IPS-20b (cell line): ENCODE results near the gene PROSER3.

Experiments used
- H3K27ac ChIP-seq: one replicate; pipeline ENCODE4 v1.5.1; 2013; ENCODE audit warnings: low read length
- H3K27me3 ChIP-seq: 2 replicates; pipeline ENCODE4 v1.6.1; 2013; ENCODE audit warnings: mild to moderate bottlenecking, low read length, inconsistent platforms; ENCODE audit not compliant: insufficient read depth
- H3K36me3 ChIP-seq: 2 replicates; pipeline ENCODE4 v1.6.1; 2013; ENCODE audit warnings: low read depth, mild to moderate bottlenecking, inconsistent platforms, low read length, moderate library complexity; ENCODE audit not compliant: insufficient read depth
- H3K4me1 ChIP-seq: 2 replicates; pipeline ENCODE4 v1.6.1; 2013; ENCODE audit warnings: mild to moderate bottlenecking, control low read depth, inconsistent platforms, low read length, moderate library complexity; ENCODE audit not compliant: insufficient read depth
- H3K4me3 ChIP-seq: 2 replicates; pipeline ENCODE4 v1.5.1; 2013; ENCODE audit warnings: mild to moderate bottlenecking, low read length, inconsistent platforms
- H3K9ac ChIP-seq: 2 replicates; pipeline ENCODE4 v1.6.1; 2013; ENCODE audit warnings: low read depth, mild to moderate bottlenecking, inconsistent platforms, low read length, moderate library complexity
- H3K9me3 ChIP-seq: 2 replicates; pipeline ENCODE4 v1.6.1; 2013; ENCODE audit warnings: mild to moderate bottlenecking, low read depth, low read length, inconsistent platforms; ENCODE audit not compliant: insufficient read depth

PROSER3 gene

DNA sequence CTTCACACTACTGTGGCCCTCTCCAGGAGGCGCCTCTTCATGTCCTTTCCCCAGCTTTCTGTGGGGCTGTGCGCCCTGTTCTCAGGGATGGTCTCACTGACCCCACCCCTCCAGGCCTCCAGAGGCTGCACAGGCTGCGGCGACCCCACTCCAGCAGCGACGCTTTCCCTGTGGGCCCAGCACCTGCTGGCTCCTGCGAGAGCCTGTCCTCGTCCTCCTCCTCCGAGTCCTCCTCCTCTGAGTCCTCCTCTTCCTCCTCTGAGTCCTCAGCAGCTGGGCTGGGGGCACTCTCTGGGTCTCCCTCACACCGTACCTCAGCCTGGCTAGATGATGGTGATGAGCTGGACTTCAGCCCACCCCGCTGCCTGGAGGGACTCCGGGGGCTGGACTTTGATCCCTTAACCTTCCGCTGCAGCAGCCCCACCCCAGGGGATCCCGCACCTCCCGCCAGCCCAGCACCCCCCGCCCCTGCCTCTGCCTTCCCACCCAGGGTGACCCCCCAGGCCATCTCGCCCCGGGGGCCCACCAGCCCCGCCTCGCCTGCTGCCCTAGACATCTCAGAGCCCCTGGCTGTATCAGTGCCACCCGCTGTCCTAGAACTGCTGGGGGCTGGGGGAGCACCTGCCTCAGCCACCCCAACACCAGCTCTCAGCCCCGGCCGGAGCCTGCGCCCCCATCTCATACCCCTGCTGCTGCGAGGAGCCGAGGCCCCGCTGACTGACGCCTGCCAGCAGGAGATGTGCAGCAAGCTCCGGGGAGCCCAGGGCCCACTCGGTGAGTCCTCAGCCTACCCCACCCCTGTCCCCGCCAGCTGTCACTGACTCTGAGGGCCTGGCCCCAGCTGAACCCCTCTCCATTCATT is 28.6 kb downstream of the PROSER3 start:
- Histone ChIP-seq H3K9ac (no peak overlapping the region), H3K27me3 (peaks cover 8% of the 10 kb centered on the region)

DNA sequence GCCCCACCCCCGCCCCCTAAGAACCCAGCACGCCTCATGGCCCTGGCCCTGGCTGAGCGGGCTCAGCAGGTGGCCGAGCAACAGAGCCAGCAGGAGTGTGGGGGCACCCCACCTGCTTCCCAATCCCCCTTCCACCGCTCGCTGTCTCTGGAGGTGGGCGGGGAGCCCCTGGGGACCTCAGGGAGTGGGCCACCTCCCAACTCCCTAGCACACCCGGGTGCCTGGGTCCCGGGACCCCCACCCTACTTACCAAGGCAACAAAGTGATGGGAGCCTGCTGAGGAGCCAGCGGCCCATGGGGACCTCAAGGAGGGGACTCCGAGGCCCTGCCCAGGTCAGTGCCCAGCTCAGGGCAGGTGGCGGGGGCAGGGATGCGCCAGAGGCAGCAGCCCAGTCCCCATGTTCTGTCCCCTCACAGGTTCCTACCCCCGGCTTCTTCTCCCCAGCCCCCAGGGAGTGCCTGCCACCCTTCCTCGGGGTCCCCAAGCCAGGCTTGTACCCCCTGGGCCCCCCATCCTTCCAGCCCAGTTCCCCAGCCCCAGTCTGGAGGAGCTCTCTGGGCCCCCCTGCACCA is 29.3 kb downstream of the PROSER3 start:
- H3K27ac ChIP-seq = no peak overlapping the region
- no peaks in the 10 kb centered on the region for H3K4me1 ChIP-seq
- H3K36me3 ChIP-seq = no peaks in the 10 kb centered on the region
- H3K4me3 ChIP-seq = no peak overlapping the region
- H3K9me3 ChIP-seq = no peaks in the 10 kb centered on the region
- H3K27me3 ChIP-seq = peaks cover 8% of the 10 kb centered on the region
- H3K9ac ChIP-seq = no peak overlapping the region

More for the DNA sequence above, 28.6 kb downstream of the PROSER3 start:
- Histone ChIP-seq H3K4me3 (no peak overlapping the region), H3K27ac (no peak overlapping the region), H3K36me3 (no peaks in the 10 kb centered on the region), H3K9me3 (no peaks in the 10 kb centered on the region), H3K4me1 (no peaks in the 10 kb centered on the region)

DNA sequence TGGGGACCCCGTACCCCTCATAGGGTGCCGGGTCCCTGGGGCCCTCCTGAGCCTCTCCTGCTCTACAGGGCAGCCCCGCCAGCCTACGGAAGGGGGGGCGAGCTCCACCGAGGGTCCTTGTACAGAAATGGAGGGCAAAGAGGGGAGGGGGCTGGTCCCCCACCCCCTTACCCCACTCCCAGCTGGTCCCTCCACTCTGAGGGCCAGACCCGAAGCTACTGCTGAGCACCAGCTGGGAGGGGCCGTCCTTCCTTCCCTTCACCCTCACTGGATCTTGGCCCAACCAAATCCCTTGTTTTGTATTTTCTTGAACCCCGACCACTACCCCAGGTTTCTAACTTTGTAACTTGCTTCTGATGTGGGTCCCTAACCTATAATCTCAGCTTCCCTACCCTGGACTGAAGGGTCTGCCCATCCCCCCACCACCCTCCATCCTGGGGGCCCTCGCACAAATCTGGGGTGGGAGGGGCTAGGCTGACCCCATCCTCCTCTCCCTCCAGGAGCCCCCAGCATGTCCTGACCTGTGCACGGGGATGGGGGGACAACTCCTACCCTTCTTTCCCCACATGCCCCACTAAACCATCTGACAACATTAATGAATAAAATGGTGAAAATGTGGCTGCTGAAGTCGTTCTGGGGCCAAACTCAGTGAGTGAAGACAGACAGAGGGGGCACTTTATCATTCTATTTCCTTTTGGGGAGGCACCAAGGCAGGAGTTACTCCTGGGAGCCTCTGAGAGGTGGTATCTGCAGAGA is 30.4 kb downstream of the PROSER3 start:
- peaks cover 8% of the 10 kb centered on the region for H3K27me3 ChIP-seq
- H3K9me3 ChIP-seq = no peaks in the 10 kb centered on the region
- no peak overlapping the region for H3K4me3 ChIP-seq
- no peaks in the 10 kb centered on the region for H3K36me3 ChIP-seq
- H3K27ac ChIP-seq = no peak overlapping the region
- no peak overlapping the region for H3K9ac ChIP-seq
- H3K4me1 ChIP-seq = no peaks in the 10 kb centered on the region

DNA sequence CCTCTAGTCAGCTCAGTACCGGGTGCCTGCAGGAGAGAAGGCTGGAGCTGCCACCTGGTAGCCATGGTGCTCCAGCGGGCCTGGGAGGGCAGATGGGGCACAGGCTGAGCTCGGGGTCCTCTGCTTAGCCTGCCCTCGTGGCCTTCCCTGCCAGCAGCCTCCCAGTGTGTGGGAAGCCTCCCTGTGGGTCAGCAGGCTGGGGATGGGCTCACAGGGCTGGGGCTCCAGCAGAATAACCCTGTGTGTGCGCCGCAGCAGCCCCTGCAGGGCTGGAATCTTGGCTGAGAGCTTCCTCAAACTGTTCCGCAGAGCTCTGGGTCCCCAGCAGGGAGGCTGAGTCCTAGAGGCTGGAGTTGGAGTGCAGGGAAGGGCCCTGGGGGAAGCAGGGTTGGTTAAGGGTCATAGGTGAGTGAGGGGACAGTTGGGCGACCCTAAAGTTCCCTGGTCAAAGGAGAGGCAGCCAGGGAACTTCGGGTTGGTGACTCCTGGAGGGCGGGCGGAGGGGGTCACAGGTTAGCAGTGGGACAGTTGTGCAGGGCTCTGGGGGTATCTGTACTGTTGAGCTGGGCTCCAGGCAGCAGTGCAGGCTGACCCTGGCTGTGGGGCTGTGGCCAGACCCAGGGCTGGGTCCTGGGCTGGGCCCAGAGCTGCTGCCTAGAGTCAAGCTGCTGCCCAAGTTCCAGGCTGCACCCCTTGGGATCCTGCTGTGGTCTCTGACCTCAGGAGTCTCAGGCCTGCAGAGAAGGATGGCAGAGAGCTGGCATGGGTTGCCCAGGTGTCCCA is 31.4 kb downstream of the PROSER3 start:
- Histone ChIP-seq H3K27ac (no peak overlapping the region), H3K27me3 (peaks cover 8% of the 10 kb centered on the region), H3K4me3 (no peak overlapping the region), H3K9ac (no peak overlapping the region), H3K36me3 (no peaks in the 10 kb centered on the region), H3K4me1 (no peaks in the 10 kb centered on the region), H3K9me3 (no peaks in the 10 kb centered on the region)

DNA sequence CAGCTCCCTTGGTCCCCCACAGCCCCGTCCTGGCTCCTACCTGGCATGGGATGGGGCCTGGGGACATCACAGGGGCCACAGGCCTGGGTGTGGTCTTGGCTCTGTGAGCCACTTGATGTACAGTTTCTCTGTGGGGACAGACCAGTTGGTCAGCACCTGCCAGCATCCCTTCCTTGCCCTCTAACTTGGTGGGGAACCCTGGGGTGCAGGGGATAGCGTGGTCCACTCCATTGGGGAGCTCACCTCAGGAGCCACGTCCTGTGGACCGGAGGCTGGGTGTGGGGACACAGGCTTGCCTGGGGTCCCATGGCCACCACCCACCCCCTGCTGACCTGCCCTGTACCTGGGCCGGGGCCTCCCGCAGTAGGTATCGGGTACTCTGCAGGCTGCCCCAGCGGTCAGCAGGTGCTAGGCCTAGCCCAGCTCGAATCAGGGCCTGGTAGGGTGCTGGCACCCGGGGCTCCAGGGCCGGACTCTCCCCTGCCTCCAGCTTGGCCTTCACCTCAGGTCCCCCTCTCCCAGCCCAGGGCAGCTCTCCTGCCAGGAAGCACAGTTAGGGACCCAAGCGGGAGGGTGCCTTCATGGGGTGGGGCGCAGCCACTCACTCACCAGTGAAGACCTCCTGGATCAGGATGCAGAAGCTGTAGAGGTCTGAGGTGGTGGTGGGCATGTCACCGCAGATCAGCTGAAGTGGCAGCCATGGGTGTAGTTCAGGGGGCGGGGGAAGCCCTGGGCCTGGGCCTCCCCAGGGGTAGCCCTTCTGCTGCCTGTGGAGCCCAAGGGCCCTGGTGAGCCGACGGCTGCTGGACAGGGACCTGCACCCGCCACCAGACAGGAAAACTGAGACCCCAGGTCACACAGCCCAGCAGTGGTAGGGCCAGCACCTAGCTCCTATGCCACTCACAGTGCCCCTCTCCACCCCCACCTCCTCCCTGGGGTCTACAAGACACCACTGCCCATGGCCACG is 32.3 kb downstream of the PROSER3 start:
- H3K27ac ChIP-seq = no peak overlapping the region
- H3K4me3 ChIP-seq = no peak overlapping the region
- no peaks in the 10 kb centered on the region for H3K9me3 ChIP-seq
- peaks cover 10% of the 10 kb centered on the region for H3K27me3 ChIP-seq
- no peaks in the 10 kb centered on the region for H3K36me3 ChIP-seq
- no peaks in the 10 kb centered on the region for H3K4me1 ChIP-seq
- no peak overlapping the region for H3K9ac ChIP-seq

DNA sequence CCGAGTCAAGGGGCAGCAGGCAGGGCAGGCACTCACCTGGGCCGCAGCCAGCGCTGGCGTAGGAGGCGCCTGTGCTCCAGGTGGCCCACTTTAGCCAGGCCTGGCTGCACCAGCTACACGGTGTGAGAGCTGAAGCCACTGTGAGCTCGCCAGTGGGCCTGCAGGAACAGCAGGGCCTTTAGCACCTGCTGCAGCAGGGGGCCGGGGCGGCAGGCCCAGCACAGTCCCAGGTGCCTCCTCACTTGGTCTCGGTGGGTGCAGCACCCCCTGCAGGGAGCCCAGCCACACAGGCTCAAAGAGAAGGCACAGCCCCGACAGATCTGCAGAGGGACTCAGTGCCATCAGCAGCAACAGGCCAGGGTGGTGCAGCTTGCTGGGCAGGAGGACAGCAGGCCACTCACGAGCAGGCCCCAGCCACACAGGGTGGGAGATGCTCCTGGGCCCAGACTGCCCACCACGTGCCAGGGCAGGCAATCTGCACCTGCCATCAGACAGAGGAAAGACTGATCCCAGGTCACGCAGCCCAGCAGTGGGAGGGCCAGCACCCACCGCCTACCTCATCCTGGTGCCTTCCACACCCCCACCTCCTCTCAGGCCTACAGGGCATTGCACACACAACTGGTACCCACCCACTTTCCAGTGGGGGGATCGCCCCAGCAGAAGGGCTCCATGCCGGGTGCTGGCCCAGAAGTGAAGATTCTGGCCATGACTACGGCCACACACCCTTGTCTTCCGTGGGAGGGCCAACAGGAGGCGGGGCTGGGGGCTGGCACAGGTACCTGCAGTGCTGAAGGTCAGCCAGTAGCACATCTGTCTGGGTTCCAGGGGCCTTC is 33.2 kb downstream of the PROSER3 start:
- no peak overlapping the region for H3K27ac ChIP-seq
- no peak overlapping the region for H3K4me3 ChIP-seq

DNA sequence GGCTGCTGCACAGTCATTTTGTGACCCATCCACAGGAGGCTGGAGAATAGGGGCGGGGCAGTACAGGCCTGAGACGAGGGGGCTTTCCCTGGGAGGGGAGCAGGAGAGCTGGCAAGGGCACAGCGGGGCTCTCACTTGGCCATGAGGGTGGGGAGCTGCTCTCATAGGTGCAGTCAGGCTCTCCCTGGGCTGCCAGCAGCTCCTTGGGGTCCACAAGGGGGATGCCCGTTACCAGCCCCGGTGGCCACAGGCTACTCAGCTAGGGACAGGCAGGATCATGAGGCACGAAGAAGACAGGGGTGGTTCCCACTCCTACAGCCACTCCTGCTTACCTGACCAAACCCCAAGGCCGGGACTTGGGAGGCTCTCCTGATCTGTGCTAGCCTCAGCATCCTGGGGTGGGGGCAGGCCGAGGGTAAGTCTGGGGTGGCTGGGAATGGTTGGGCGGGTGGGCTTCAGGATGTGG is 33.9 kb downstream of the PROSER3 start:
- no peaks in the 10 kb centered on the region for H3K9me3 ChIP-seq
- H3K27ac ChIP-seq = no peak overlapping the region
- no peak overlapping the region for H3K4me3 ChIP-seq
- H3K27me3 ChIP-seq = peaks cover 19% of the 10 kb centered on the region
- no peaks in the 10 kb centered on the region for H3K4me1 ChIP-seq
- no peak overlapping the region for H3K9ac ChIP-seq
- H3K36me3 ChIP-seq = no peaks in the 10 kb centered on the region

More for the DNA sequence above, 33.2 kb downstream of the PROSER3 start:
- Histone ChIP-seq H3K9me3 (no peaks in the 10 kb centered on the region), H3K27me3 (peaks cover 12% of the 10 kb centered on the region), H3K4me1 (no peaks in the 10 kb centered on the region), H3K36me3 (no peaks in the 10 kb centered on the region), H3K9ac (no peak overlapping the region)

DNA sequence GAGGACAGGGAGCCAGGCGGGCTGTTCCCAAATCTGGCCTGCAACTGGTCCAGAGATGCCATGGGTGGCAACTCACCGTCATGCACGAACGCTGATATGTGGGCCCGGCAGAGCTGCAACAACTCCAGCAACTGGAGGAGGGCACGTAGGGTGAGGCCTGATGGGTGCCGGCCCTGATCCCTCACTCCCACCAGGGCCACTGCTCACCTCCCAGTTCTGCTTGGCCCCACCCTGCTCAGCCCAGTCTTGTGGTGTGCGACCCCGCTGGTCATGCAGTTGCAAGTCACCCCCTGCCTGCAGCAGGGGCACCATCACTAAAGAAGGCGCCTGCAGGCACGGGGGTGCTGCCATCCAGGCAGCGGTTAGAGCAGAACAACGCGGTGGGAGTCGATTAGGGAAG is 34.3 kb downstream of the PROSER3 start:
- Histone ChIP-seq H3K9ac (no peak overlapping the region), H3K27ac (no peak overlapping the region), H3K4me1 (no peaks in the 10 kb centered on the region), H3K36me3 (no peaks in the 10 kb centered on the region), H3K9me3 (no peaks in the 10 kb centered on the region), H3K27me3 (peaks cover 23% of the 10 kb centered on the region), H3K4me3 (no peak overlapping the region)

DNA sequence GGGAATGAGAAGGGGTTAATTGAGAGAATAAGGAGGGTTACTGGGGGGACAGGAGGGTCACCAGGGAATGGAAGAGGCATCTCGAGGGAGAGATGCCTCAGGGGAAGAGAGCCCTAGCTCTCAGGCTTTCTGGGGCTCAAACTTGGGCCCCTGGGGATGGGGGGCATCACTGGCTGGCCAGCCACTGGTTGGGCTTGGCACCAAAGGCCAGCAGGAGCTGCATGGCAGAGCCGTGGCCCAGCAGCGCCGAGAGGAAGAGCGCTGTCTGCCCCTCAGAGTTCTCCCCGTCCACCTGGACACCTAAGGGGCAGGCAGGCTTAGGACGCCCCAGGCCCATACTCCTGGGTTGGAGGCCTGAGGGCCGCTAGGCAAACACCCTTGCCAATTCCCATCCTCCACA is 34.9 kb downstream of the PROSER3 start:
- peaks cover 29% of the 10 kb centered on the region for H3K27me3 ChIP-seq
- no peaks in the 10 kb centered on the region for H3K9me3 ChIP-seq
- no peak overlapping the region for H3K27ac ChIP-seq
- no peaks in the 10 kb centered on the region for H3K4me1 ChIP-seq
- H3K9ac ChIP-seq = no peak overlapping the region
- no peak overlapping the region for H3K4me3 ChIP-seq
- H3K36me3 ChIP-seq = no peaks in the 10 kb centered on the region
